Measurements from ENCODE around the gene RPP30.
"Not testable (repeated sequence)": the region's sequence is repeated elsewhere in the genome, so short reads cannot be mapped to it uniquely, and the experiment has no call there.

Gene RPP30

DNA sequence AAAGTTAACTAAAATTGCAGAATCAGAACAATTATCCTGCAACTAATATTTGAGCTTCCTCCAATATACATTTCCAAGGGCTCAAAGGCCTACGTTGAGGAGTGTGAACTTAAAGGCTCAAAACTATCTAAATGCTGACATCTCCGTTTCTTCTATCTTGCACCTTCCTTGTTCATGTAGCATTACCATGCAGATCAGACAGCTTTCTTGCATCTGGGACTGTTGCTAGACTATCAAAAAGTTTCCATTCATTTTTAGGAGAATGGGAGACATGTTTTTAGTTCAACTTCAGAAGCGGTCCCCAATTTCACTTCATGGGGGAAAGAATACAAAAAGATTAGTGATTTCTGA is 46.2 kb downstream of the RPP30 start:
- DNase-seq, result no peak

DNA sequence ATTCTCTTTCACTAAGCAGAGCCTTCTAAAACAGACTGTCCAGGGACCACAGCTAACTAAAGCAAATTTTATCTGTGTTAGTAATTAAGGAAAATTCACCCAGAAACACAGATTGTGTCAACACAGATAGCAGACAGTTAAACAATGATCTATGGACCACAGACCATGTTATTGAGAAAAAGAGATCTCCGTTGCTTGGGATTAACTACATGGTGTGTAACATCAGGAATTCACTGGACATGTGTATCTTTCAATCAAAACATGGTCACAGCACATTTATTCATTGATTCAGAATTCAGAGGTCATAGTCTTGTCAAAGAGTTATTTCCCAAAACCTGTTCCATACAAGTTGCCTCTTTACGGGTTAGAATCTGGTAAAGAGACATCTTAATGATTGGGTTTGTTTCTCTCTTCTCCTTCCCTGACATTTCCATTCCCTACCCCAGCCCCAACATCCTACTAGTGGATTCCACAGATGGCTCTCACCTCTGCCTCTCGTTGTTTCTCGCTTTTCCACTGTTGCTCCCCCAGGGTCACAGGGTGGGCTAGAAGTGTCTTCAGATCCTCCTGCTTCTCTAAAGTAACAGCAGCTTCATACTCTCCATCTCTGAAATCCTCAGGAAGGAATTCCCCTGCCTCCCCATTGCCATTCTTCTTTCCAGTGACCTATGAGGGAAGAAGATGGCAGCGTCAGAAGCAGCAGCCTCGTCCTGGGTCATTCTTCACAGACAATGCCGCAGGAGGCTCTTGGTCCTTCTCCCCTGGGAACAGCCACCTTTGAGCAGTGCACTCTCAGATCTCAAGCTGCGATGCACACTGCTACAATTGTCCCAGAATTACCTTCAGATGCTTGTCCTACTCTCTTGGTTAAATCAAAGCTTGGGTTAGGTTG is 48.2 kb downstream of the RPP30 start:
- DNase-seq, result no peak

DNA sequence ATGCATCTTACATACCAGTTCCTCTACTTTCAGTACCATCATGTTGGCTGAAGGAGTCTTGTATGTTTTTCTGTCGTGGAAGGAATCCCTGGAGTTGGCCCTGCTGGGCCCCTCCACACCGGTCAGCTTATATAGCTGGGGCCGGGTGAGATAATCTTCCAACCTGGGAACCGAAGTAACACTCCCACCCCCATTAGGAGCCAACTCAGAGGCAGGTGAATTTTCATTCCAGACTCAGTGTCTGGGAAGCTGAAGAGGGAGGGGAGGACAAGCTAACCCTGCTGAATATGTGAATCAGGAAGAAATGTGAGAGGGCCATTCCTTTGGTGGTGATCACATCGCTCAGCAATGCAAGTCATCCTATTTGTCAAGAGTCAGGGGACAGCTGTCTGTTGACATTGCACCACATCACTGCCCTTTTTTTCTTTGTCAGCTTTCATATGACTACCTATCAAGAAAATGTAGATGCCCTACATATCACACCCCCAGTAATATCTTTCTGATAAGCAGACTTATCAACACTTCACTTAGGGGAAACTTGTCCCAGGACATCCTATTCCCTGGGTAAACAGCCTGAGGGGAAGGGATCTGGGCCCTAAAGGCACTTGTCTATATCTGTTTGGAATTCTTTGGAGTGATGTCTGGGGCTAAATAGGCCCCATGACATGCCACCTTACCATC is 49.4 kb downstream of the RPP30 start, which contains the start of gene ANKRD1:
ANKRD1 (minus strand) TSS at position 102 of the 681 bp plus-strand sequence; CDS start at position 42, 60 bp downstream.
- DNase-seq, result no peak

DNA sequence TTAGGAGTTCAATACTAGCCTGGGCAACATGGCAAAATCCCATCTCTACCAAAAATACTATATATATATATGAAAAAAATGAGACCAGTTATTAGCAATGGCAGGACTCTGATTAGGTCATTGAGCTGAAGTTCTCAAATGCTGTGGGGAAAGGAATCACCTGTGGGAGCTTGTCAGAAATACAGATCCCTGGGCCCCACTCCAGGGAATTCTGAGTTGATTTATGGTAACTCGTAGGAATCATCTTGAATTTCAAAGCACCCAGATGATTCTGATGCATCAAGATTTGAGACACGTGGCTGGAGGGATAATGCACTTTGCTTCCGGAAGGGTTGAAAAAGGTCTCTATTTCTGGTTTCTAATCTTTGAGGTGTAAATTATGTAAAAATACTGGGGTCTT is 50.1 kb downstream of the RPP30 start:
- no peak for DNase-seq

DNA sequence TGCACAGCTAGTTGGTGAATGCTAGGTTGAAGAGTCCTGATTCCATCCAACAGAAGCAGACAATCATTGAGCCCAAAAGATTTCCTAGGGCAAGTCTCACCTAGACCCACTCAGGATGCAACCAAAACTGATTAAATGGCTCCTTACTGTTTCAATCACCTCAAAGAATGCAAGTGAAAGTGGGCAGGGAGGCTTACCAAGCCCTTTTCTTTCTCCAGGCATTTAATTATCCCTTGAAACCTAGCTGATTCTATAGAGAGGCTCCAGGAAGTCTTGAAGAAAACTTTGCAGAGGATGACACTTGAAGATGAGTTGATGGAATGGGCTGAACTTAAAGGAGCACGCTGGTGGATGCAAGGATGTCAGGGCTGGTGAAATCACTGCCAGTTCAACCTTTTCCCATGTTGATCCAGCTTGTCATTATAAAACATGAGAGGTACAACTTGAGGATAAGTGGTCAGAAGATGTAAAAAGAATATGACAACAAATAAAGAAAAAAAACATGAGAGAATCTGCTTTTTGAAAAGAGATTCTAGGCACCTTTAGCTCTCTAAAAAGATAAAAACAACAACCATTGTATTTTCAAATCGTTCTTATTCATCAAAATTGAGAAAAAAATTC is 51.4 kb downstream of the RPP30 start:
- DNase-seq, result no peak

DNA sequence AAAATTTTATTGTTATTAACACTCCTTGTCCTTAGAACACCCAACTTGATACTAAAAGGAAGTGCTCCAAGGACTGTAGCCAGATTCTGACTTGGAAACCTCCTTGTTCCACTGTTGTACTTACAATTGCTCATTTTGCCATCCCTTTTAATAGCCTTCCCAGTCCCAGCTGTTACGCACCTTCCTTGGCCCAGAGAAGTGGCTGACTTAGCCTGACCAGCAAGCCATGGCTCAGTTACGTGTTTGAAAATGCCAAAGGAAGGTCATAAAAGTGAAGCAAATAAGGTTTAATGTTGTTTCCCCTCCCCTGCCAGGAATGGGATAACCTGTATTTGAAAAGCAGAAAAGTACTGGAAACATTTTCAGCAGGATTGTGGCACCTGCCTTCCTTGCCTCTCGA is 52.8 kb downstream of the RPP30 start:
- no peak for DNase-seq

DNA sequence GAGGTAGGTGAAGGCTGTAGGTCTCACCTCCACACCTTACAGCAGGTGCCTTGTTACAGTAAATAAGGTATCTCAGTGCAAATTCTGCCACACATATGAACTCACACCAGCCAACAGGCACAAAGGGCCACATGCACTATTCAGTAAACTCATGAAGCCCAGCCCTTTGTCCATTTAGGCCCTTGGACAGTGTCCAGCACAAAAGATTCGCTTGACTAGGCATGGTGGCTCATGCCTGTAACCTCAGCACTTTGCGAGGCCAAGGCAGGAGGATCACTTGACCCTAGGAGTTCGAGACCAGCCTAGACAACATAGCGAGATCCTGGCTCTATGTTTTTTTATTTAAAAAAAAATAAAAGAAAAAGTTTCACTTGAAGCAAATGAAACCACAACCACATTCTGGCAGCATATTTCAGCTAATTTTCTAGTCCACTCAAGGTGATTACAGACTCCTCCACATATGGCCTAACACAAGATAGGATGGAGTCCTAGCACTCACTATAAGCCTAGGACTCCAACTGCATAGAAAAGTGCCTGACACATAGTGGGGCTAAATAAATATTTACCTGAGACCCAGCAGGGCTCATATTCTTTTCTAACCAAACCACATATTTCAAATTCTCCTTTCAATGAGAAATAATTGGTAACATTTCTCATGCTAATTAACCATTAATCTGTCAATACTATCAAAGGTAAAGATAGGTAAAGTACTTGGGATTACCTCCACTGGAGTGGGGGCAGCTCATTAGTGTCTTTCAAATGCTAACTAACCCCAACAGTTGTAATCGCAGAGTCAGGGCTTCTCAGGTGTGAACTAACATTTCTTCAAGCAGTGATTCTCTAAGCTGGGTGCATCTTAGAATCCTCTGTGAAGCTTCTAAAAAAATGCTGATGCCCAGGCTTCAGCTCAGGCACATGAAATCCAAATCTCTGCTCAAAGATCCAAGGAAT is 53.6 kb downstream of the RPP30 start:
- DNase-seq, result no peak

DNA sequence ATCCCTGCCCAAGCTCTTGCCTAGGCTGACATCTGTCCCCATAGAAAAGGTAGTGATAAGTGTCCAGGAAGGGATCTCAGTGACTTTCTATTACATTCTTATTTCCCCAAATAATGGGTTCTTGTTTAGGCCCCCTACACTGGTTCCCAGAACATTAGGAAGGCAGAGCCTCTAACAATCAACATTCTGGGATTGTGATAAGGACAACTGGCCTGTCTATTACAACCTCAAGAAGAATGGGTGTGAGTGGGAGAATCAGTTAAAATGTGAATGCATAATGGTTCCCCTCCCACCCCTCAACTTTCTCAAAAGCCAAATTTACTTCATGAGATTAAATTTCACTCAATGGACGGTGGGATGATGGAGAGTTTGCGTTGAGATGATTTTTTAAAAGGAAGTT is 55.5 kb downstream of the RPP30 start:
- DNase-seq, result no peak

DNA sequence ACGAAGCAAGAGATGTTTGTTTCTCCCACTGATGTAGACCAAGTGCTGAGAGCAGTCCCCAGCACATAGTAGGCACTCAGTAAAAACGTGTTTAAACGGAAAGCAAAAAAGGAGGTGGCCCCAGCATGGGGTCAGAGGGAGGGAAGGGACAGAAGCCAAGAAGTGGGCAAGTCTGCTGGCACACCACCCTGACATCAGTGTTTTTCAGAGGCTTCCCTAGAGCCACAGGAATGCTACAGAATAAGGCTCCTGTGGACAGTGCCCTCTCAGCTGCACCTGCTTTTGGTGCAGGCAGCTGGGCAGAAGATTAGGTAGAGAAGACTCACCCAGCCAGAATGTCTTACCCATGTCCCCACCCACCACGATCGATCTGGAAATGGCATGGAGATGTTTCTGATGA is 57.4 kb downstream of the RPP30 start:
- no peak for DNase-seq

DNA sequence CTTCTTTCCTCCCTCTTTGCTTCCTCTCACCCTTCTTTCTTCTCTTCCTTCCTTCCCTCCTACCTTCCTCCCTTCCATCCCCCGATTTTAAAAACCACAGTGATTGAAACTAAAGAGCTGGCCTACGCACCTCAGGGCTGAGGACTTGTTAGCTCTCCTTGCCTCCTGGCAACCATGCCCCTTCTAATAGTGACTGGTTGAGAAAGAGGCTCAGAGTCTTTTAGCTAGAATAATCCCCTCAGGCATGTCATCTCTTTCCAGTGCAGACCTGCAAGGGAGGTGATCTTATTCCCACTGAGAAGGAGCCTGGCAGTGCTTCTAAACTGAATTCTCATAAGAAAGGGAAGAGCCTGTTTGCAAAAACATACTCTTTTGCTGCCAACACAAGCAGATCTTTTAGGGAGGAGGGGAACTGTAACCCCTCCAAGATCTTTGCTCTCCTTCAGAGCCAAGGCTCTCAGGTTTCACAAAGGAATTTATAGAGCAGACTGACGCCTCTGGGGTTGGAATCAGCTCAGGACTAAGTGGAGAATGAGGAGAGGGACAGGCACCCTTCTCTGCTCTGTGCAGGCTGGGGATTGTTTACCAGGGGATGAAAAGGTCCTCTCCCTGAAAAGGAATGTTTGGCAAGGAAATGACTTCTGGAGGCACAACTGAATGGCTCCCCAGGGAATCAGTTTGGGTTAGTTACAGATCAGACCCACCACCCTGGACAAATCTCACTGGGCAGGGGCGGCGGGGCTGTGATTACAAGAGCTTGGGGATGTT is 58.5 kb downstream of the RPP30 start:
- DNase-seq, result no peak

DNA sequence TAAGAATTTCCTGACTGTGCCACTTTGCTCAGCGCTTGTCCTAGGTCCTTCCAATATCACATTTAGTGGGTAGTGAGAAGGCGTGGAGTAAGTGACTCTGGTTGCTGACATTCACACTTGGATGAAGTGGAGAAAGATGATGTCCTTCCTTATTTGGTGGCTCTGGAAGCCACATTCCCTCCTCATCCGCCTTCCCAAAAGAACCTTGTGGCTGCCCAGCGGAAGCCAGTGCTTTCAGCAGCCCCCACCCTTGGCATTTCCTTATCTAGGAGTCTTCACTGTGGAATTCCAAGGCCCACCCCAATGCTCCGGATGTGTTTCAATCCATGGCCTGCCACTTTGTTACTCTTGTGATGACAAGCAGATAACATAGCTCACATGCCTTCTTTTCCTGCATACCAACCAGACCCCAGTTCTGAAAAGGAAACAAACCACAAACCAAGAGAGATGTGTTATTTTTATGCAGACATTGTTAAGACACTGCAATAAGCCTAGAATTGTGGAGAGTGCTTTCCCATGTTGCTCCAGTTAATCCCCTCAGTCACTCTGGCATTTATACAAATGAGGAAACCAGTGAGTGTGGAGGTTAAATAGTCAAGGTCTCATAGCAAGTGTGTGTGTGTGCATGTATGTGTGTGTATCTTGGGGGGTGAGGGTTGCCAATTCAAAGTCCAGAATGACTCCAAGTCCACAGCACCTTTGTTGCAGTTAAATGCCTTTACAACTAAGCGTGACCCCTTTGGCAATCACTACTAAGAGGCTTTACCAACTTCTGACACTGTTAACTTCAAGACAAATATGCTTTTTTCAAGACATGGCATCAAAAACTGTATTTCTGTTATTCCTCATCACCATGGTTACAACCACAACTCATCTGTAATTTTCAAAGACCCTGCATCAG is 59.4 kb downstream of the RPP30 start:
- no peak for DNase-seq

DNA sequence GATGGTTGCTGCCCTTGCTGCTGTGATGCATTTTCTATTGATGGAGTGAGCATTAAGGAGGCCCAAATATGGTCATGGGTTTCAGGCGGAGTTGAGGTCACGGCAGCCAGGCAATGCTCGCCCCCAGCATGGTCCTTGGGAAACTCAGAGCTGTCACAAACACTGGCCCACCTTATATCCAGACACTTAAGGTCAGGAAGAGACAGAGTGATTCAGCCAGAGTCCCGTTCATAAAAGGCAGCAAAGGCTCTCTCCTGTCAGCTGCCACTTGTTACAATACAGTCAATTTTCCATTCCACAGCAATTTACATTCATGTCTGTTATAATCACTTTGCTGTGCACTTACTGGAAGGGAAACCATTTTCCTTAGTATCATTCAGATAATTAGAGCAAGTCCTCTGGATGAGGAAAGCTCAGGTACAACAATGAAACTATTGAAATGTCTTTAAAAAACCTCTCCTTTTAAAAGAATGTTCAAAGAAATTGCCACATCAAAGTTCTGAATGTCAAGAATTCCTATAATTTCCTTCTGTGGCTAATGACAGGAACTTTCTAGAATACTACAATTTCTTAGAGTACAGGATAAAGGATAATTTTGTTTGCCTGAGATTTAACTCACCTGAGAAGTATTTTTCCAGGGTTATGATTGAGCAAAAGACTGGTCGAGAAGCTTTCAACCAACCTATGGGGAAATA is 64.0 kb downstream of the RPP30 start:
- DNase-seq, result no peak

DNA sequence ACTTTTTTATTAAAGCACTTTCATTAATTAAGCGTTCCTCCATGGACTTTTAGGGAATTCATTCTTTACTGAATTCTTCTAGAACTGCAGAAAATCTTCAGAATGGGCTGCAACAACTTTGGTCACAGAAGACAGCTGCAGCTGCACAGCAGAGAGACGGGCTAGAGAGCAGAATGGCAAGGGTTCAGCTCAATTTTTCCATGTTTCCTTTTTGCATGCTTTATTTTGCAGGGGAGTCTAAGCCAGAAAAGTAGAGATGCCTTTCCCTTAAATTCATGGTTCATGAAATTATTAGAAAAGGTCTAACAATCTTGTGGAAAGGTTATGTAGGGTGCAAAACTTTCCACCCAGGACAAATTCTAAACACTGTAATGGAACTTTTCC is 64.5 kb downstream of the RPP30 start:
- DNase-seq, result no peak

DNA sequence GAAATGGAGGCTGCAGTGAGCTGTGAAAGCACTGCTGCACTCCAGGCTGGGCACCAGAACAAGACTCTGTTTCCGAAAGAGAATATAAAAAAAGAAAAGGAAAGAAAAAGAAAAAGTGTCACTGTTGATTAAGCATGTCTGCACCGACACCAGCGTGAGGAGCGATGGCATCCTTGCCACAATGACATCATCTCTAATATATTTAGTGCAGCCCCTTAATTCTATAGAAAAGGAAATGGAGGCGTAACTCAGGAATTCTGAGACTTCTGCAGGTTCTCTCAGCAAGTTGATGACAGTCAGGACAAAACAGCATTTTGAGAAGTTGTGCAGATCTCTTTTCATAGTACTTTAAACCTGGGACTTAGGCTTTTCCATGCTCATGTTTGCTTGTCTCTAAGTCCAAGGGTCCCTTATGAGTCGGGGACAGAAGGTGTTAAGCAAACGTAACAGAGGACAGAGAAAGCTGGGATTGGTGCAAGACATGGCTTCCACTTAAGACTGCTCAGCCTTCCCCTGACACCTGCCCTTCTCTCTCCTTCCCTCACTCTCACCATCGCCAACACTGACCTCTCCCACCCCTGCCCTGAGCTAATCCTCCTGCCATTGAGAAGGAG is 66.0 kb downstream of the RPP30 start:
- no peak for DNase-seq

DNA sequence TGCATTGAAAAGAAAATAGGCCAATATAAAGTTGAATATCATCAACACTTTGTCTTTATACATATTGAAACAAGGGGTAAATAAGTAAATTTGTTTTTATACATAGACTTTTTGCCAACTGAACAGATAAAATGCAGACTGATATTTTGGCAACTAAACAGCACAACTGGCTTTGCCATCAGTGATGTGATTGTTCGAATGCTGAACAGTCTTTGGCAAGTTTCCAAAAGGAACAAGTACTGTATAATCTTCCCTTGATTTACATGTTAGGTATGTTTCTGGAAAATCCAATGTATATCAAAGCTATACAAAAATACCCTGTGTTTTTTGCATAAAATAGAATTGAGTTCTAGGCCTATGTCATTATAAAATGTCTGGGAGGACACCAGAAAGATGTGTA is 67.3 kb downstream of the RPP30 start:
- no peak for DNase-seq

DNA sequence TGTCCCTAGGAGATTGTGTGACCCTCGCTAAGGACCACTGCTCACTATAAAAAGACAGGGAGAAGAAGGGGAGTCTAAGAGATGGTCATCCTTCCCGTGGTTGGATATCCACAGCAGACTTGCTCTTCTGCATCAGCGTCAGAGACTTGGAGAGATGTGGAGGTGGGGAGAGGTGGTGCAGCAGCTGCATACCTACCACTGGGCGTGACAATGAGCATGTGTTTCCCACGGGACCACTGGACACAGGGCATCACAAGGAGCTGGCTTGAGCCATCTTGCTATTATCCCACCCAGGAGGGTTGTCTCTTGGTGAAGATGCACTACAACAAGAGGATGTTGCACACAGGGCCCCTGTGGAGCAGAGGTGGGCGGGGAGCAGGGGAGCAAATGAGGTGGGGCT is 67.9 kb downstream of the RPP30 start:
- no peak for DNase-seq

DNA sequence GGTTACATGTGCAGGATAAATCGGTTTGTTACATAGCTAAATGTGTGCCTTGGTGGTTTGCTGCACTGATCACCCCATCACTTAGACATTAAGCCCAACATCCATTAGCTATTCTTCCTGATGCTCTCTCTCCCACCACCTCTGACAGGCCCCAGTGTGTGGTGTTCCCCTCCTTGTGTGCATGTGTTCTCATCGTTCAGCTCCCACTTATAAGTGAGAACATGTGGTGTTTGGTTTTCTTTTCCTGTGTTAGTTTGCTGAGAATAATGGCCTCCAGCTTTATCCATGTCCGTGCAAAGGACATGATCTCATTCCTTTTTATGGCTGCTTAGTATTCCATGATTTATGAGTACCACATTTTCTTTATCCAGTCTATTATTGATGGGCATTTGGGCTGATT is 71.2 kb downstream of the RPP30 start:
- DNase-seq, result not testable (repeated sequence)

DNA sequence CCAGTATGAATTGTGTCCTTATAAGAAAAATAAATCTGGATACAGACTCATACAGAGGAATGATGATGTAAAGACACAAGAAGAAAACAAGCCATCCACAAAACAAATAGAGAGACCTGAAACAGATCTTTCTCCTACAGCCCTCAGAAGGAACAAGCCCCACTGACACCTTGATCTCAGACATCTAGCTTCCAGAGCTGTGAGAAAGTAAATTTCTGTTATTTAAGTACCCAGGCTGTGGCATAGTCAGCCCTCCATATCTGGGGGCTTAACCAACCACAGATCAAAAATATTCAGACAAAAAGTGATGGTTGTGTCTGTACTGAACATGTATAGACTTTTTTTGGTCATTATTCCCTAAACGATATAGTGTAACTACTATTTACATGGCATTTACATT is 73.0 kb downstream of the RPP30 start:
- DNase-seq, result no peak

DNA sequence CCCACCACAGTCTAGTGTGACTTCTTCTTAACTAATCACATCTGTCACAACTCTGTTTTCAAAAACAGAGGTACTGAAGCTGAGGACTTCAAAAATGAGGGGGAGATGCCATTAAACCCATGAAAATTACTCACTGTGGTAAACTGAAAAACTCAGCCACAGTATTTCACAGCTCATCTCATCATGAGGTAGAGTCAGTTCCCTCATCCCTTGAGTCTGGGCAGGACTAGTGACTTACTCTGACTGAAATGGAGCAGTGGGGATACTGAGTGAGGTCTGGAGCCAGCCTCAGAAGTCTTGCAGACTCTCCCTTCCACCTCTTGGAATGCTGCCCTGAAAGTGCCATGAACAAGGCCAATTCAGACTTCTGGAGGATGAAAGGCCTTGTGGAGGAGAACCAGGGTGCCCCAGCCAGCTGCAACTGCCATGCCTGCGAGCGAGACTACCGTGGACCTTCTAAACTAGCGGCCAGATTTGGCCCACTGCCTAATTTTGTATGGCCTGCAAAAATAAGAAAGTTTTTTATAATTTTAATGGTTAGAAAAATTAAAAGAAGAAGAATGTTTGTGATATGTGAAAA is 73.8 kb downstream of the RPP30 start:
- no peak for DNase-seq
